ENCODE measurements around the gene PRDM16. TPM values are rescaled to one million over a fixed set of nuclear protein-coding genes. Genes with fewer than 3 reads are reported as not detected.

The PRDM16 gene
- total RNA-seq, 1 donor = 6.5 TPM

DNA sequence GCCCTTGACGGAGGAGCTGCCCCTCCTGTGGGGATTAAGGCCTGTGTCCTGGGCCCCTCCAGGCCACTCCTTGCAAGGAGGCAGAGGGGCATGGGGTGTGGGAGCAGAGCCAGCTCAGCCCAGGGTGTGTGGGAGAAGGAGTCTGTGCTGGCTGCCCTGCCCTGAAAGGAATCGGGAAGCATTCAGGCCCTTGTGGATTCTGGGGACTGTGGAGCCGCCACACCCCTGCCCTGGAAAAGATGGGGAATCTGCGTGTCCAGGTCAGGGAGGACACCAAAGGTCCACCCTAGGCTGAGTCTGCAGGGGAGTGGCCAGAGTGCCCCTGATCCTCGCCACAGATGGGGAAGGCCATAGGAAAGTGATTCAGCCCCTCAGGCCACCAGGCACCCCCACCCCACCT, 16.5 kb upstream of the PRDM16 start:
- Histone ChIP-seq H3K9me3 (ENCODE audit: low read depth, low read length) (no peaks in the 10 kb centered on the region), H2AFZ (ENCODE audit: low read length) (no peak overlapping the region), H3K4me2 (ENCODE audit: insufficient read depth, low read length) (no peak overlapping the region), H4K20me1 (ENCODE audit: insufficient read depth, low read length) (no peaks in the 10 kb centered on the region), H3K36me3 (ENCODE audit: insufficient read depth, low read length) (no peaks in the 10 kb centered on the region), H3K27ac (ENCODE audit: low read depth, low read length) (no peak overlapping the region), H3K27me3 (ENCODE audit: insufficient read depth, low read length) (peaks cover 2% of the 10 kb centered on the region), H3K79me2 (ENCODE audit: insufficient read depth, low read length) (no peaks in the 10 kb centered on the region), H3K4me1 (ENCODE audit: insufficient read depth, low read length) (no peaks in the 10 kb centered on the region), H3K4me3 (ENCODE audit: insufficient read depth, low read length) (no peak overlapping the region)
- TF ChIP-seq CTCF (IDR thresholded peaks at IDR 0.05; ENCODE audit: extremely low read depth, low read depth, low read length) = no peak
- peak; percentile 11 for DNase-seq (ENCODE audit: insufficient read length, low spot score, missing footprints)

- H2AFZ ChIP-seq (ENCODE audit: low read length) = no peak overlapping the region
- no peaks in the 10 kb centered on the region for H3K36me3 ChIP-seq (ENCODE audit: insufficient read depth, low read length)
- H3K79me2 ChIP-seq (ENCODE audit: insufficient read depth, low read length) = no peaks in the 10 kb centered on the region
- no peaks in the 10 kb centered on the region for H4K20me1 ChIP-seq (ENCODE audit: insufficient read depth, low read length)
- peaks cover 2% of the 10 kb centered on the region for H3K27me3 ChIP-seq (ENCODE audit: insufficient read depth, low read length)
- no peaks in the 10 kb centered on the region for H3K9me3 ChIP-seq (ENCODE audit: low read depth, low read length)
- peak; percentile 64 for DNase-seq (ENCODE audit: insufficient read length, low spot score, missing footprints)
- no peaks in the 10 kb centered on the region for H3K4me1 ChIP-seq (ENCODE audit: insufficient read depth, low read length)
- TF ChIP-seq CTCF (IDR thresholded peaks at IDR 0.05; ENCODE audit: extremely low read depth, low read depth, low read length) = no peak
- H3K4me2 ChIP-seq (ENCODE audit: insufficient read depth, low read length) = no peak overlapping the region
- H3K4me3 ChIP-seq (ENCODE audit: insufficient read depth, low read length) = no peak overlapping the region
- no peak overlapping the region for H3K27ac ChIP-seq (ENCODE audit: low read depth, low read length)
Measured at GRCh38 chr1:3053366-3053980, 15.5 kb upstream of the PRDM16 start.

DNA sequence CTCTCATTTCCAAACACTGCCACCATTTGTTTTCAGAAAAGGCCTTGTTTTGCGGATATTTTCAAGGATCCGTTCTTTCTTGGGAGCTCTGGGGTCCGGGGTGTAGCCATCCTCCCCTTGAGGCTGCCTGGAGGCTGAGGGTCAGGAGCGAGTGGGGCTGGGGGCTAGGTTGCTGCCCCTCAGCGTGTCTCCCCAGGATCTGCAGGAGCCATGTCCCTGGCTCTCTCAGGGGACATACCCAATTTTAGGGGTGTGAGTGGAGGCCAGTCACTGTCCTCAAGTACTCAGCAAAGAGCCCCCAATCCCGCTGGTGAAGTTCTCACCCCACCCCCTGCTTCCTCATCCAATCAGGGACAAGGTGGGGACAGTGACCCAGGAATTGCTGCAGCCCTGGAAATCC, 15.0 kb upstream of the PRDM16 start:
- no peak overlapping the region for H3K27ac ChIP-seq (ENCODE audit: low read depth, low read length)
- H4K20me1 ChIP-seq (ENCODE audit: insufficient read depth, low read length) = no peaks in the 10 kb centered on the region
- no peaks in the 10 kb centered on the region for H3K36me3 ChIP-seq (ENCODE audit: insufficient read depth, low read length)
- H3K27me3 ChIP-seq (ENCODE audit: insufficient read depth, low read length) = peaks cover 2% of the 10 kb centered on the region
- peak; percentile 32 for DNase-seq (ENCODE audit: insufficient read length, low spot score, missing footprints)
- H3K4me1 ChIP-seq (ENCODE audit: insufficient read depth, low read length) = no peaks in the 10 kb centered on the region
- H3K79me2 ChIP-seq (ENCODE audit: insufficient read depth, low read length) = no peaks in the 10 kb centered on the region
- H3K4me2 ChIP-seq (ENCODE audit: insufficient read depth, low read length) = no peak overlapping the region
- H2AFZ ChIP-seq (ENCODE audit: low read length) = no peak overlapping the region
- no peak for TF ChIP-seq CTCF (IDR thresholded peaks at IDR 0.05; ENCODE audit: extremely low read depth, low read depth, low read length)
- H3K4me3 ChIP-seq (ENCODE audit: insufficient read depth, low read length) = no peak overlapping the region
- H3K9me3 ChIP-seq (ENCODE audit: low read depth, low read length) = no peaks in the 10 kb centered on the region

- TF ChIP-seq CTCF (IDR thresholded peaks at IDR 0.05; ENCODE audit: extremely low read depth, low read depth, low read length) = no peak
- Histone ChIP-seq H3K27ac (ENCODE audit: low read depth, low read length) (no peak overlapping the region), H3K4me2 (ENCODE audit: insufficient read depth, low read length) (no peak overlapping the region), H3K36me3 (ENCODE audit: insufficient read depth, low read length) (no peaks in the 10 kb centered on the region), H3K9me3 (ENCODE audit: low read depth, low read length) (no peaks in the 10 kb centered on the region), H4K20me1 (ENCODE audit: insufficient read depth, low read length) (no peaks in the 10 kb centered on the region), H2AFZ (ENCODE audit: low read length) (no peak overlapping the region), H3K4me1 (ENCODE audit: insufficient read depth, low read length) (no peaks in the 10 kb centered on the region), H3K79me2 (ENCODE audit: insufficient read depth, low read length) (no peaks in the 10 kb centered on the region), H3K27me3 (ENCODE audit: insufficient read depth, low read length) (peaks cover 2% of the 10 kb centered on the region), H3K4me3 (ENCODE audit: insufficient read depth, low read length) (no peak overlapping the region)
- DNase-seq (ENCODE audit: insufficient read length, low spot score, missing footprints) = peak; percentile 59
Measured at GRCh38 chr1:3054474-3054873, 14.5 kb upstream of the PRDM16 start.

Data from osteoblast (primary cell).